HepG2 (cell line): ENCODE measurements around the gene ARL8A. TPM values are rescaled to one million over a fixed set of nuclear protein-coding genes. Genes with fewer than 3 reads are reported as not detected.

Experiments used
- CBX2 ChIP-seq, 2 experiments: fragments of 200-600 bp in 1 of 2; sonication (generic); formaldehyde crosslinking in 1 of 2; IDR thresholded peaks; 2 replicates each; pipeline versions ENCODE4 v1.7.0 to v1.8.1; 2018 to 2022; ENCODE audit warnings: low read depth in 2 of 2, low read length in 1 of 2, mild to moderate bottlenecking in 1 of 2, missing genetic modification reagents in 1 of 2
- FOSL1 ChIP-seq: sonication (generic); formaldehyde crosslinking; IDR thresholded peaks from 2 replicates; pipeline ENCODE4 v1.9.0; 2021; ENCODE audit warnings: missing genetic modification reagents, borderline replicate concordance
- GPN1 ChIP-seq: sonication (generic); formaldehyde crosslinking; IDR thresholded peaks from 2 replicates; pipeline ENCODE4 v1.5.1; 2020; ENCODE audit warnings: missing genetic modification reagents, borderline replicate concordance
- NBN ChIP-seq: fragments of 450-650 bp; conservative IDR thresholded peaks from 2 replicates; pipeline ENCODE4 v1.6.1; 2017
- NR2F6 ChIP-seq, 2 experiments: IDR thresholded peaks; 2 replicates each; pipeline ENCODE4 v1.6.1; 2016; ENCODE audit warnings: antibody characterized with exemption in 1 of 2, mild to moderate bottlenecking in 1 of 2
- SAFB2 ChIP-seq: sonication (generic); formaldehyde crosslinking; IDR thresholded peaks from 2 replicates; pipeline ENCODE4 v1.5.1; 2020; ENCODE audit warnings: missing genetic modification reagents, low read depth, mild to moderate bottlenecking, borderline replicate concordance
- SMC3 ChIP-seq: IDR thresholded peaks from 2 replicates; pipeline ENCODE4 v1.6.1; 2011; ENCODE audit warnings: low read length, improper control_type of control experiment
- TEAD3 ChIP-seq: optimal IDR thresholded peaks from 2 replicates; pipeline ENCODE3; 2016; ENCODE audit warnings: borderline replicate concordance
- ZNF263 ChIP-seq: sonication (generic); formaldehyde crosslinking; IDR thresholded peaks from 2 replicates; pipeline ENCODE4 v1.4.0; 2020; ENCODE audit warnings: missing genetic modification reagents
- ZNF780A ChIP-seq: sonication (generic); formaldehyde crosslinking; IDR thresholded peaks from 2 replicates; pipeline ENCODE4 v1.8.0; 2022; ENCODE audit warnings: mild to moderate bottlenecking, missing genetic modification reagents, moderate library complexity
- ZNF784 ChIP-seq: sonication (generic); formaldehyde crosslinking; IDR thresholded peaks from 2 replicates; pipeline ENCODE4 v1.5.1; 2020; ENCODE audit warnings: missing genetic modification reagents, mild to moderate bottlenecking, borderline replicate concordance
- ZNF879 ChIP-seq: sonication (generic); formaldehyde crosslinking; IDR thresholded peaks from 2 replicates; pipeline ENCODE4 v1.8.1; 2023; ENCODE audit warnings: missing genetic modification reagents
- polyA plus RNA-seq, 8 experiments: library from polyadenylated mRNA; depleted of rRNA in 3 of 8; stranded (reverse) in 7 of 8; unstranded in 1 of 8; fragments of >200 nt; fragmentation: Illumina TruSeq in 4 of 8; extraction: Trizol in 4 of 8; gene quantifications; 2 replicates each; pipeline versions ENCODE4 v1.2.1 to v1.2.3, GENCODE V29; 2011 to 2016; ENCODE audit warnings: low read depth in 4 of 8, missing spikeins in 1 of 8, mixed read lengths in 1 of 8; ENCODE audit not compliant: insufficient read depth in 1 of 8
- total RNA-seq, 5 experiments: library from RNA; depleted of rRNA; stranded (reverse); fragments of >200 nt; fragmentation: Illumina TruSeq; extraction: Trizol; gene quantifications; 2 replicates each; pipeline ENCODE4 v1.2.3, GENCODE V29; 2016; ENCODE audit warnings: low read depth in 1 of 5
- TF ChIP-seq, protein P1 (sequence below): sonication (generic); formaldehyde crosslinking; conservative IDR thresholded peaks from 2 replicates; pipeline ENCODE4 v1.5.0; 2020; ENCODE audit warnings: missing genetic modification reagents
- TF ChIP-seq, protein P2 (sequence below): sonication (generic); formaldehyde crosslinking; IDR thresholded peaks from 2 replicates; pipeline ENCODE4 v1.8.1; 2023; ENCODE audit warnings: mild to moderate bottlenecking, missing genetic modification reagents
- TF ChIP-seq, protein P3 (sequence below): sonication (generic); formaldehyde crosslinking; IDR thresholded peaks from 2 replicates; pipeline ENCODE4 v1.4.0; 2020; ENCODE audit warnings: missing genetic modification reagents
- TF ChIP-seq, protein P4 (sequence below): sonication (generic); formaldehyde crosslinking; IDR thresholded peaks from 2 replicates; pipeline ENCODE4 v1.4.0; 2020; ENCODE audit warnings: missing genetic modification reagents, borderline replicate concordance

ARL8A gene
- total and polyA plus RNA-seq, 2 of the 13 experiments (the other 11 are each of a cell fraction or from before 2014, with no cell fraction given) = 2.7 to 23.4 TPM

GRCh38 chr1:202162418-202163280, 18.1 kb upstream of the ARL8A start (continued):
- TF ChIP-seq ZNF263 (CRISPR knock-in tag) = peak; percentile 41; the same call in 1 of the 2 replicates
- no peak for TF ChIP-seq ZNF780A (CRISPR knock-in tag)
- TF ChIP-seq CBX2 (IDR thresholded peaks at IDR 0.05; ENCODE audit: low read depth, low read length) = no peak
- no peak for TF ChIP-seq CBX2 (CRISPR knock-in tag; IDR thresholded peaks at IDR 0.05; ENCODE audit: low read depth)
- TF ChIP-seq, protein P1, sequence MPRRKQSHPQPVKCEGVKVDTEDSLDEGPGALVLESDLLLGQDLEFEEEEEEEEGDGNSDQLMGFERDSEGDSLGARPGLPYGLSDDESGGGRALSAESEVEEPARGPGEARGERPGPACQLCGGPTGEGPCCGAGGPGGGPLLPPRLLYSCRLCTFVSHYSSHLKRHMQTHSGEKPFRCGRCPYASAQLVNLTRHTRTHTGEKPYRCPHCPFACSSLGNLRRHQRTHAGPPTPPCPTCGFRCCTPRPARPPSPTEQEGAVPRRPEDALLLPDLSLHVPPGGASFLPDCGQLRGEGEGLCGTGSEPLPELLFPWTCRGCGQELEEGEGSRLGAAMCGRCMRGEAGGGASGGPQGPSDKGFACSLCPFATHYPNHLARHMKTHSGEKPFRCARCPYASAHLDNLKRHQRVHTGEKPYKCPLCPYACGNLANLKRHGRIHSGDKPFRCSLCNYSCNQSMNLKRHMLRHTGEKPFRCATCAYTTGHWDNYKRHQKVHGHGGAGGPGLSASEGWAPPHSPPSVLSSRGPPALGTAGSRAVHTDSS (CRISPR knock-in tag) = no peak
- no peak for TF ChIP-seq FOSL1 (CRISPR knock-in tag)
- no peak for TF ChIP-seq ZNF879 (CRISPR knock-in tag)
- no peak for TF ChIP-seq TEAD3 (CRISPR knock-in tag)
- no peak for TF ChIP-seq NBN
- TF ChIP-seq, protein P2, sequence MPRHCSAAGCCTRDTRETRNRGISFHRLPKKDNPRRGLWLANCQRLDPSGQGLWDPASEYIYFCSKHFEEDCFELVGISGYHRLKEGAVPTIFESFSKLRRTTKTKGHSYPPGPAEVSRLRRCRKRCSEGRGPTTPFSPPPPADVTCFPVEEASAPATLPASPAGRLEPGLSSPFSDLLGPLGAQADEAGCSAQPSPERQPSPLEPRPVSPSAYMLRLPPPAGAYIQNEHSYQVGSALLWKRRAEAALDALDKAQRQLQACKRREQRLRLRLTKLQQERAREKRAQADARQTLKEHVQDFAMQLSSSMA (CRISPR knock-in tag) = no peak
- TF ChIP-seq SAFB2 (CRISPR knock-in tag) = no peak
- TF ChIP-seq NR2F6 (IDR thresholded peaks at IDR 0.05) = peak; percentile 62
- TF ChIP-seq NR2F6 (CRISPR knock-in tag; IDR thresholded peaks at IDR 0.05) = peak; percentile 38; the same call in 1 of the 2 replicates
- TF ChIP-seq, protein P3, sequence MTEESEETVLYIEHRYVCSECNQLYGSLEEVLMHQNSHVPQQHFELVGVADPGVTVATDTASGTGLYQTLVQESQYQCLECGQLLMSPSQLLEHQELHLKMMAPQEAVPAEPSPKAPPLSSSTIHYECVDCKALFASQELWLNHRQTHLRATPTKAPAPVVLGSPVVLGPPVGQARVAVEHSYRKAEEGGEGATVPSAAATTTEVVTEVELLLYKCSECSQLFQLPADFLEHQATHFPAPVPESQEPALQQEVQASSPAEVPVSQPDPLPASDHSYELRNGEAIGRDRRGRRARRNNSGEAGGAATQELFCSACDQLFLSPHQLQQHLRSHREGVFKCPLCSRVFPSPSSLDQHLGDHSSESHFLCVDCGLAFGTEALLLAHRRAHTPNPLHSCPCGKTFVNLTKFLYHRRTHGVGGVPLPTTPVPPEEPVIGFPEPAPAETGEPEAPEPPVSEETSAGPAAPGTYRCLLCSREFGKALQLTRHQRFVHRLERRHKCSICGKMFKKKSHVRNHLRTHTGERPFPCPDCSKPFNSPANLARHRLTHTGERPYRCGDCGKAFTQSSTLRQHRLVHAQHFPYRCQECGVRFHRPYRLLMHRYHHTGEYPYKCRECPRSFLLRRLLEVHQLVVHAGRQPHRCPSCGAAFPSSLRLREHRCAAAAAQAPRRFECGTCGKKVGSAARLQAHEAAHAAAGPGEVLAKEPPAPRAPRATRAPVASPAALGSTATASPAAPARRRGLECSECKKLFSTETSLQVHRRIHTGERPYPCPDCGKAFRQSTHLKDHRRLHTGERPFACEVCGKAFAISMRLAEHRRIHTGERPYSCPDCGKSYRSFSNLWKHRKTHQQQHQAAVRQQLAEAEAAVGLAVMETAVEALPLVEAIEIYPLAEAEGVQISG (CRISPR knock-in tag) = no peak
- no peak for TF ChIP-seq GPN1 (CRISPR knock-in tag)
- TF ChIP-seq ZNF784 (CRISPR knock-in tag) = no peak
- no peak for TF ChIP-seq SMC3
- TF ChIP-seq, protein P4, sequence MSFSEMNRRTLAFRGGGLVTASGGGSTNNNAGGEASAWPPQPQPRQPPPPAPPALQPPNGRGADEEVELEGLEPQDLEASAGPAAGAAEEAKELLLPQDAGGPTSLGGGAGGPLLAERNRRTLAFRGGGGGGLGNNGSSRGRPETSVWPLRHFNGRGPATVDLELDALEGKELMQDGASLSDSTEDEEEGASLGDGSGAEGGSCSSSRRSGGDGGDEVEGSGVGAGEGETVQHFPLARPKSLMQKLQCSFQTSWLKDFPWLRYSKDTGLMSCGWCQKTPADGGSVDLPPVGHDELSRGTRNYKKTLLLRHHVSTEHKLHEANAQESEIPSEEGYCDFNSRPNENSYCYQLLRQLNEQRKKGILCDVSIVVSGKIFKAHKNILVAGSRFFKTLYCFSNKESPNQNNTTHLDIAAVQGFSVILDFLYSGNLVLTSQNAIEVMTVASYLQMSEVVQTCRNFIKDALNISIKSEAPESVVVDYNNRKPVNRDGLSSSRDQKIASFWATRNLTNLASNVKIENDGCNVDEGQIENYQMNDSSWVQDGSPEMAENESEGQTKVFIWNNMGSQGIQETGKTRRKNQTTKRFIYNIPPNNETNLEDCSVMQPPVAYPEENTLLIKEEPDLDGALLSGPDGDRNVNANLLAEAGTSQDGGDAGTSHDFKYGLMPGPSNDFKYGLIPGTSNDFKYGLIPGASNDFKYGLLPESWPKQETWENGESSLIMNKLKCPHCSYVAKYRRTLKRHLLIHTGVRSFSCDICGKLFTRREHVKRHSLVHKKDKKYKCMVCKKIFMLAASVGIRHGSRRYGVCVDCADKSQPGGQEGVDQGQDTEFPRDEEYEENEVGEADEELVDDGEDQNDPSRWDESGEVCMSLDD (CRISPR knock-in tag) = no peak
- TF ChIP-seq, all 625 proteins: peak for 3
